CD4-positive, alpha-beta memory T cell (primary cell): ENCODE data around the gene ALG9. TPM values are rescaled to one million over a fixed set of nuclear protein-coding genes. Genes with fewer than 3 reads are reported as not detected.
"Not testable (repeated sequence)": the region's sequence is repeated elsewhere in the genome, so short reads cannot be mapped to it uniquely, and the experiment has no call there.

ENCODE experiments used
- CTCF ChIA-PET: fragments of 350-600 bp; sonication (Branson Sonifier 250); formaldehyde crosslinking; loops from one replicate; lab custom pipeline; 2021; ENCODE audit warnings: inconsistent platforms; ENCODE audit not compliant: partially characterized antibody; lab: Charles Lee
- POLR2A ChIA-PET: fragments of 350-600 bp; sonication (Branson Sonifier 250); formaldehyde crosslinking; loops from one replicate; lab custom pipeline; 2021; ENCODE audit not compliant: partially characterized antibody; lab: Charles Lee
- DNase-seq, 5 donors: peaks; one replicate each; pipeline versions ENCODE4 v3.0.0 to v3.0.0-alpha.2; 2020 to 2022; ENCODE audit warnings: mixed read lengths in 1 of 5
- H3K27ac ChIP-seq: one replicate; pipeline ENCODE4 v1.7.0; 2013; ENCODE audit warnings: low read depth, low read length
- H3K27me3 ChIP-seq: 2 replicates; pipeline ENCODE4 v1.7.0; 2013; ENCODE audit warnings: mild to moderate bottlenecking, low read length, moderate library complexity; ENCODE audit not compliant: insufficient read depth
- H3K36me3 ChIP-seq: 2 replicates; pipeline ENCODE4 v1.7.0; 2013; ENCODE audit warnings: mild to moderate bottlenecking, low read length, moderate library complexity; ENCODE audit not compliant: insufficient read depth
- H3K4me1 ChIP-seq: 2 replicates; pipeline ENCODE4 v1.7.0; 2013; ENCODE audit warnings: mild to moderate bottlenecking, low read length, moderate library complexity; ENCODE audit not compliant: insufficient read depth
- H3K4me3 ChIP-seq, 2 donors: one replicate each; pipeline ENCODE4 v1.7.0; 2013; ENCODE audit warnings: low read length in 2 of 2, mild to moderate bottlenecking in 1 of 2
- H3K9me3 ChIP-seq, 2 donors: one replicate each; pipeline ENCODE4 v1.7.0; 2013; ENCODE audit warnings: low read length in 2 of 2, control low read depth in 1 of 2; ENCODE audit not compliant: control insufficient read depth in 1 of 2
- H3K27ac Mint-ChIP-seq, 7 donors: one replicate each; pipeline ENCODE4 v1.8.0; 2020 to 2021; ENCODE audit warnings: mixed read lengths in 7 of 7, mild to moderate bottlenecking in 6 of 7, inconsistent platforms in 3 of 7, moderate library complexity in 3 of 7
- H3K27me3 Mint-ChIP-seq, 2 donors: one replicate each; pipeline ENCODE4 v1.8.0; 2020 to 2021; ENCODE audit warnings: mixed read lengths in 2 of 2
- H3K36me3 Mint-ChIP-seq, 2 donors: one replicate each; pipeline ENCODE4 v1.8.0; 2020 to 2021; ENCODE audit warnings: mixed read lengths in 2 of 2, inconsistent platforms in 1 of 2, mild to moderate bottlenecking in 1 of 2
- H3K4me1 Mint-ChIP-seq, 4 donors: one replicate each; pipeline ENCODE4 v1.8.0; 2020 to 2021; ENCODE audit warnings: mixed read lengths in 4 of 4, mild to moderate bottlenecking in 1 of 4
- H3K4me3 Mint-ChIP-seq, 8 donors: one replicate each; pipeline ENCODE4 v1.8.0; 2020 to 2021; ENCODE audit warnings: mixed read lengths in 8 of 8, mild to moderate bottlenecking in 7 of 8, moderate library complexity in 6 of 8, inconsistent platforms in 3 of 8
- H3K9me3 Mint-ChIP-seq, 8 donors: one replicate each; pipeline ENCODE4 v1.8.0; 2020 to 2021; ENCODE audit warnings: mixed read lengths in 8 of 8, mild to moderate bottlenecking in 5 of 8, inconsistent platforms in 3 of 8, moderate library complexity in 1 of 8
- intact Hi-C: fragments of 100-400 bp; cut with micrococcal nuclease; formaldehyde crosslinking; loops from one replicate; pipeline ENCODE4 v1.15.1; 2023
- polyA plus RNA-seq, 2 donors: library from polyadenylated mRNA; unstranded; fragments of 300-500 nt; fragmentation: Illumina TruSeq; gene quantifications; one replicate each; pipeline ENCODE4 v1.2.3, GENCODE V29; 2021
- total RNA-seq, 2 experiments: library from RNA; stranded (reverse); gene quantifications; one replicate each; pipeline ENCODE4 v1.2.3, GENCODE V29; 2021

ALG9 gene
- total and polyA plus RNA-seq, 4 experiments from 2014 or later, result 8.6 to 28.3 (median 21.2) TPM

- peaks cover 4% of the 10 kb centered on the region for H3K36me3 ChIP-seq
- Mint-ChIP-seq H3K9me3 (peaks cover 0 to 5% (median 0%) of the 10 kb centered on the region in 8 donors), H3K4me1 (no peaks in the 10 kb centered on the region), H3K27ac (peak overlapping the region in 1 of 7 donors; percentile 25), H3K36me3 (peaks cover 10 to 30% of the 10 kb centered on the region in 2 donors), H3K27me3 (no peaks in the 10 kb centered on the region), H3K4me3 (no peak overlapping the region)
- intact Hi-C loops, result no loop called here
- no peak overlapping the region for H3K4me3 ChIP-seq
- no peaks in the 10 kb centered on the region for H3K9me3 ChIP-seq
- H3K27ac ChIP-seq, result no peak overlapping the region
- CTCF ChIA-PET, result interaction anchor here (1.5 to 1.7 kb wide), 2 partner anchors 15 to 210 kb away, joined by 3 to 5 read pairs; no protein-coding TSS in a partner anchor
- POLR2A ChIA-PET, result interaction anchor here (0.6 kb wide), 1 partner anchor 195 kb away, joined by 3 read pairs; no protein-coding TSS in a partner anchor
- no peaks in the 10 kb centered on the region for H3K27me3 ChIP-seq
- no peaks in the 10 kb centered on the region for H3K4me1 ChIP-seq
- DNase-seq, result no peak
These were observed 79.1 kb downstream of the ALG9 start for GRCh38 chr11:111792314-111792713.

- peak overlapping the region in 1 of 7 donors; percentile 53 for H3K27ac Mint-ChIP-seq
- H3K27me3 Mint-ChIP-seq, result no peaks in the 10 kb centered on the region
- no peaks in the 10 kb centered on the region for H3K4me1 ChIP-seq
- no peak overlapping the region for H3K4me3 Mint-ChIP-seq
- CTCF ChIA-PET, result interaction anchor here (0.9 to 1.3 kb wide), 2 partner anchors 10 to 12 kb away, joined by 3 to 4 read pairs; no protein-coding TSS in a partner anchor
- H3K36me3 Mint-ChIP-seq, result peaks cover 13 to 35% of the 10 kb centered on the region in 2 donors
- POLR2A ChIA-PET, result interaction anchor here (0.6 kb wide), 1 partner anchor 276 kb away, joined by 4 read pairs; the partner anchor contains the start of gene BTG4
- intact Hi-C loops, result no loop called here
- peaks cover 12% of the 10 kb centered on the region for H3K36me3 ChIP-seq
- H3K9me3 Mint-ChIP-seq, result no peaks in the 10 kb centered on the region
- H3K27me3 ChIP-seq, result no peaks in the 10 kb centered on the region
- no peak overlapping the region for H3K4me3 ChIP-seq
- H3K27ac ChIP-seq, result no peak overlapping the region
- DNase-seq, result no peak
- no peaks in the 10 kb centered on the region for H3K9me3 ChIP-seq
- H3K4me1 Mint-ChIP-seq, result no peaks in the 10 kb centered on the region
These were observed 82.9 kb downstream of the ALG9 start for GRCh38 chr11:111788464-111788863.

GRCh38 chr11:111788051-111788450 is 83.3 kb downstream of the ALG9 start:
- H3K4me3 ChIP-seq, result no peak overlapping the region
- Mint-ChIP-seq H3K4me3 (no peak overlapping the region), H3K27ac (peak overlapping the region in 1 of 7 donors; percentile 53), H3K9me3 (no peaks in the 10 kb centered on the region), H3K36me3 (peaks cover 13 to 35% of the 10 kb centered on the region in 2 donors), H3K27me3 (no peaks in the 10 kb centered on the region), H3K4me1 (no peaks in the 10 kb centered on the region)
- intact Hi-C loops, result no loop called here
- ChIA-PET POLR2A (no interaction called here), CTCF (interaction anchor here (0.9 to 1.3 kb wide), 2 partner anchors 10 to 11 kb away, joined by 3 to 4 read pairs; no protein-coding TSS in a partner anchor)
- H3K27me3 ChIP-seq, result no peaks in the 10 kb centered on the region
- H3K4me1 ChIP-seq, result no peaks in the 10 kb centered on the region
- no peak overlapping the region for H3K27ac ChIP-seq
- no peak for DNase-seq
- H3K36me3 ChIP-seq, result peaks cover 12% of the 10 kb centered on the region
- no peaks in the 10 kb centered on the region for H3K9me3 ChIP-seq

- no peak overlapping the region for H3K4me3 Mint-ChIP-seq
- no peak overlapping the region for H3K27ac ChIP-seq
- no peaks in the 10 kb centered on the region for H3K9me3 Mint-ChIP-seq
- H3K36me3 ChIP-seq, result peaks cover 12% of the 10 kb centered on the region
- peaks cover 13 to 31% of the 10 kb centered on the region in 2 donors for H3K36me3 Mint-ChIP-seq
- H3K27ac Mint-ChIP-seq, result peak overlapping the region in 2 of 7 donors; percentile 15 to 67
- no peaks in the 10 kb centered on the region for H3K4me1 ChIP-seq
- CTCF ChIA-PET, result interaction anchor here (1.5 to 2.3 kb wide), 3 partner anchors 8 to 198 kb away, joined by 6 read pairs; no protein-coding TSS in a partner anchor
- intact Hi-C loops, result no loop called here
- no peak overlapping the region for H3K4me3 ChIP-seq
- no peaks in the 10 kb centered on the region for H3K9me3 ChIP-seq
- H3K27me3 Mint-ChIP-seq, result no peaks in the 10 kb centered on the region
- no peak for DNase-seq
- POLR2A ChIA-PET, result no interaction called here
- no peaks in the 10 kb centered on the region for H3K4me1 Mint-ChIP-seq
- H3K27me3 ChIP-seq, result no peaks in the 10 kb centered on the region
These were observed 85.4 kb downstream of the ALG9 start for GRCh38 chr11:111785886-111786412.

- ChIA-PET CTCF (interaction anchor here (1.8 to 2.3 kb wide), 2 partner anchors 7 to 9 kb away, joined by 6 read pairs; no protein-coding TSS in a partner anchor), POLR2A (no interaction called here)
- H3K36me3 ChIP-seq, result peaks cover 12% of the 10 kb centered on the region
- no peak overlapping the region for H3K4me3 ChIP-seq
- intact Hi-C loops, result no loop called here
- no peak for DNase-seq
- no peak overlapping the region for H3K4me3 Mint-ChIP-seq
- no peak overlapping the region for H3K27ac ChIP-seq
- no peaks in the 10 kb centered on the region for H3K9me3 Mint-ChIP-seq
- H3K27me3 ChIP-seq, result no peaks in the 10 kb centered on the region
- no peaks in the 10 kb centered on the region for H3K4me1 Mint-ChIP-seq
- no peaks in the 10 kb centered on the region for H3K27me3 Mint-ChIP-seq
- H3K27ac Mint-ChIP-seq, result no peak overlapping the region
- no peaks in the 10 kb centered on the region for H3K9me3 ChIP-seq
- no peaks in the 10 kb centered on the region for H3K4me1 ChIP-seq
- H3K36me3 Mint-ChIP-seq, result peaks cover 13 to 31% of the 10 kb centered on the region in 2 donors
These were observed 86.3 kb downstream of the ALG9 start for GRCh38 chr11:111785076-111785475.

- H3K27me3 Mint-ChIP-seq, H3K27ac ChIP-seq, H3K9me3 ChIP-seq, H3K27ac Mint-ChIP-seq, H3K9me3 Mint-ChIP-seq, H3K4me1 Mint-ChIP-seq, H3K4me3 Mint-ChIP-seq, POLR2A ChIA-PET, H3K27me3 ChIP-seq, DNase-seq, H3K4me1 ChIP-seq, H3K4me3 ChIP-seq, intact Hi-C loops: not testable (repeated sequence)
- CTCF ChIA-PET, result interaction anchor here (2.3 kb wide), 1 partner anchor 9 kb away, joined by 6 read pairs; no protein-coding TSS in a partner anchor
- peaks cover 13 to 31% of the 10 kb centered on the region in 2 donors for H3K36me3 Mint-ChIP-seq
- H3K36me3 ChIP-seq, result peaks cover 12% of the 10 kb centered on the region
These were observed 87.1 kb downstream of the ALG9 start for GRCh38 chr11:111784311-111784710.

- Histone ChIP-seq H3K27ac (no peak overlapping the region), H3K9me3 (no peaks in the 10 kb centered on the region), H3K4me1 (no peaks in the 10 kb centered on the region), H3K4me3 (no peak overlapping the region), H3K27me3 (no peaks in the 10 kb centered on the region), H3K36me3 (peaks cover 9% of the 10 kb centered on the region)
- Mint-ChIP-seq H3K36me3 (peaks cover 13 to 26% of the 10 kb centered on the region in 2 donors), H3K27ac (peak overlapping the region in 1 of 7 donors; percentile 7), H3K4me1 (no peaks in the 10 kb centered on the region), H3K27me3 (no peaks in the 10 kb centered on the region), H3K9me3 (peaks cover 0 to 2% (median 0%) of the 10 kb centered on the region in 8 donors), H3K4me3 (no peak overlapping the region)
- ChIA-PET POLR2A (no interaction called here), CTCF (interaction anchor here (1.1 to 1.5 kb wide), 2 partner anchors 192 to 221 kb away, joined by 3 read pairs; no protein-coding TSS in a partner anchor)
- no peak for DNase-seq
- intact Hi-C loops, result no loop called here
These were observed 89.2 kb downstream of the ALG9 start for GRCh38 chr11:111782109-111782741.
